GM19397 (cell line): Measurements from ENCODE around the gene MUCL3.
"Not testable (repeated sequence)": the region's sequence is repeated elsewhere in the genome, so short reads cannot be mapped to it uniquely, and the experiment has no call there.

Experiments used
- ATAC-seq: cut with Tn5 transposase; IDR thresholded peaks from one replicate; pipeline ENCODE4 v1.9.1; 2021; ENCODE audit warnings: mild to moderate bottlenecking, moderate library complexity; ENCODE audit not compliant: unreplicated experiment

The MUCL3 gene

GRCh38 chr6:30979141-30979540, 38.4 kb downstream of the MUCL3 start:
- no peak for ATAC-seq

GRCh38 chr6:30979690-30980089, 38.9 kb downstream of the MUCL3 start:
- no peak for ATAC-seq

GRCh38 chr6:30981942-30982772, 41.4 kb downstream of the MUCL3 start:
- no peak for ATAC-seq

GRCh38 chr6:30983439-30983838, 42.7 kb downstream of the MUCL3 start, which contains the start of gene MUC21:
TSS of gene MUC21 (plus strand) at chr6:30983718. CDS start at chr6:30983959, 241 bp downstream.
- no peak for ATAC-seq

- no peak for ATAC-seq
Measured at GRCh38 chr6:30985490-30985889, 44.7 kb downstream of the MUCL3 start.

GRCh38 chr6:30987304-30987703, 46.5 kb downstream of the MUCL3 start:
- ATAC-seq, result no peak

GRCh38 chr6:30988209-30988825, 47.5 kb downstream of the MUCL3 start:
- ATAC-seq, result no peak

- no peak for ATAC-seq
Measured at GRCh38 chr6:30990422-30991086, 49.8 kb downstream of the MUCL3 start.

GRCh38 chr6:30991891-30992290, 51.1 kb downstream of the MUCL3 start:
- ATAC-seq, result no peak

- ATAC-seq, result no peak
Measured at GRCh38 chr6:30997301-30997700, 56.5 kb downstream of the MUCL3 start.

- no peak for ATAC-seq
Measured at GRCh38 chr6:30998785-30999184, 58.0 kb downstream of the MUCL3 start.

- ATAC-seq, result not testable (repeated sequence)
Measured at GRCh38 chr6:31000067-31000860, 59.5 kb downstream of the MUCL3 start.

GRCh38 chr6:31001281-31001888, 60.6 kb downstream of the MUCL3 start:
- ATAC-seq, result no peak

GRCh38 chr6:31002471-31002870, 61.7 kb downstream of the MUCL3 start:
- ATAC-seq, result no peak
